IMR-90 (cell line): Measurements from ENCODE around the gene KBTBD13.

Experiments
- CEBPB ChIP-seq: IDR thresholded peaks from 2 replicates; pipeline ENCODE4 v1.6.1; 2012; ENCODE audit warnings: low read depth, low read length, improper control_type of control experiment
- CHD1 ChIP-seq: IDR thresholded peaks from 2 replicates; pipeline ENCODE4 v1.6.1; 2012; ENCODE audit warnings: low read depth, low read length, improper control_type of control experiment
- FOS ChIP-seq: fragments of 150-350 bp; IDR thresholded peaks from 2 replicates; pipeline ENCODE4 v1.6.1; 2016; ENCODE audit warnings: low read depth, low read length
- MXI1 ChIP-seq: IDR thresholded peaks from 2 replicates; pipeline ENCODE4 v1.6.1; 2012; ENCODE audit warnings: low read depth, mild to moderate bottlenecking, low read length, moderate library complexity, borderline replicate concordance
- NFE2L2 ChIP-seq: fragments of 150-350 bp; IDR thresholded peaks from 2 replicates; pipeline ENCODE4 v1.6.1; 2016; ENCODE audit warnings: low read depth, mild to moderate bottlenecking, low read length
- POLR2A ChIP-seq: IDR thresholded peaks from 2 replicates; pipeline ENCODE4 v1.6.1; 2012; ENCODE audit warnings: mild to moderate bottlenecking, low read depth, low read length
- RAD21 ChIP-seq: IDR thresholded peaks from 2 replicates; pipeline ENCODE4 v1.6.1; 2012; ENCODE audit warnings: low read length, improper control_type of control experiment
- RCOR1 ChIP-seq: IDR thresholded peaks from 2 replicates; pipeline ENCODE4 v1.6.1; 2012; ENCODE audit warnings: mild to moderate bottlenecking, low read length, improper control_type of control experiment; ENCODE audit not compliant: insufficient replicate concordance
- RFX5 ChIP-seq: IDR thresholded peaks from 2 replicates; pipeline ENCODE4 v1.8.0; 2012; ENCODE audit warnings: low read depth, mild to moderate bottlenecking, low read length, moderate library complexity
- TF ChIP-seq, protein P1 (sequence below): conservative IDR thresholded peaks from 2 replicates; pipeline ENCODE4 v1.5.1; 2012; ENCODE audit warnings: mild to moderate bottlenecking, low read depth, low read length, improper control_type of control experiment
- TF ChIP-seq, protein P2 (sequence below): fragments of 150-350 bp; IDR thresholded peaks from 2 replicates; pipeline ENCODE4 v1.6.1; 2016; ENCODE audit warnings: low read depth, mild to moderate bottlenecking, low read length, moderate library complexity, borderline replicate concordance
- TF ChIP-seq, protein P3 (sequence below): fragments of 150-350 bp; IDR thresholded peaks from 2 replicates; pipeline ENCODE4 v1.6.1; 2017; ENCODE audit warnings: mild to moderate bottlenecking, antibody characterized with exemption, low read length, low read depth

DNA sequence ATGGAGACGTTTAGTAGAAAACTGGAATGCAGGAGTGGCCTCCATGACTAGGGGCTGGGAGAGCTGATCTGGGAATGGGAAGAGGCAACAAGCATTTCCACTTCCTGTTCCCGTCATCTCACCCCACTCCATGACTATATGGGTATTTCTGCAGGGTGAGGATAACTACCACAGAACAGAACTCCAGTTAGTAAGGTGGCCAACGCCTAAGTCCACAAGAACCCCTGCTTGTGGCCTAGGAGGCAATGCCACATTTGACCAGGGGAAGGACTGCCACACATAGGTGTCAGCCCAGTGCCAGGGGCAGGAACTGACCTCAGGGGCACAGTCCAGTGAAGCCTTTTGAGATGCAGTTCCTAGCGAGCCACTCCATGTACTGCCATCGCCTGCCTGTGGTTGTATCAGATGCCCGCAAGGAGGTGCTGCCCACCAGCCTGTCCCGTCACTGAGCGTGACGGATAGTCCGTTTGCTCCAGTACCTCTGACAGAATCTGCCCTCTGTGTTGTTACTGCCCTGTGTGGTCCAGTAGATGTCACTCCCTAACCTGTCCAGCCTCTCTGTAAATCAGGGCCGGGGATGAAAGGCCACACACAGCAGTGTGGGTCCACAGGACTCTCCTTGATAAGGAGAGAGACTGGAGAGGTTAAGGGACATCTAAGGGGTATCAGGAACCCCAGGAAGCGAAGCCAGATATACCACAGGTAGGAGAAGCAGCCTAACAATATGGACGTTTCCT is 43.6 kb upstream of the KBTBD13 start:
- TF ChIP-seq POLR2A: no peak
- TF ChIP-seq, protein P1, sequence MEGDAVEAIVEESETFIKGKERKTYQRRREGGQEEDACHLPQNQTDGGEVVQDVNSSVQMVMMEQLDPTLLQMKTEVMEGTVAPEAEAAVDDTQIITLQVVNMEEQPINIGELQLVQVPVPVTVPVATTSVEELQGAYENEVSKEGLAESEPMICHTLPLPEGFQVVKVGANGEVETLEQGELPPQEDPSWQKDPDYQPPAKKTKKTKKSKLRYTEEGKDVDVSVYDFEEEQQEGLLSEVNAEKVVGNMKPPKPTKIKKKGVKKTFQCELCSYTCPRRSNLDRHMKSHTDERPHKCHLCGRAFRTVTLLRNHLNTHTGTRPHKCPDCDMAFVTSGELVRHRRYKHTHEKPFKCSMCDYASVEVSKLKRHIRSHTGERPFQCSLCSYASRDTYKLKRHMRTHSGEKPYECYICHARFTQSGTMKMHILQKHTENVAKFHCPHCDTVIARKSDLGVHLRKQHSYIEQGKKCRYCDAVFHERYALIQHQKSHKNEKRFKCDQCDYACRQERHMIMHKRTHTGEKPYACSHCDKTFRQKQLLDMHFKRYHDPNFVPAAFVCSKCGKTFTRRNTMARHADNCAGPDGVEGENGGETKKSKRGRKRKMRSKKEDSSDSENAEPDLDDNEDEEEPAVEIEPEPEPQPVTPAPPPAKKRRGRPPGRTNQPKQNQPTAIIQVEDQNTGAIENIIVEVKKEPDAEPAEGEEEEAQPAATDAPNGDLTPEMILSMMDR: peak; percentile 65
- no peak for TF ChIP-seq CEBPB
- TF ChIP-seq MXI1: no peak
- TF ChIP-seq FOS: no peak
- TF ChIP-seq CHD1: no peak
- no peak for TF ChIP-seq RCOR1
- no peak for TF ChIP-seq NFE2L2
- TF ChIP-seq, protein P2, sequence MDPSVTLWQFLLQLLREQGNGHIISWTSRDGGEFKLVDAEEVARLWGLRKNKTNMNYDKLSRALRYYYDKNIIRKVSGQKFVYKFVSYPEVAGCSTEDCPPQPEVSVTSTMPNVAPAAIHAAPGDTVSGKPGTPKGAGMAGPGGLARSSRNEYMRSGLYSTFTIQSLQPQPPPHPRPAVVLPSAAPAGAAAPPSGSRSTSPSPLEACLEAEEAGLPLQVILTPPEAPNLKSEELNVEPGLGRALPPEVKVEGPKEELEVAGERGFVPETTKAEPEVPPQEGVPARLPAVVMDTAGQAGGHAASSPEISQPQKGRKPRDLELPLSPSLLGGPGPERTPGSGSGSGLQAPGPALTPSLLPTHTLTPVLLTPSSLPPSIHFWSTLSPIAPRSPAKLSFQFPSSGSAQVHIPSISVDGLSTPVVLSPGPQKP: no peak
- TF ChIP-seq RFX5: no peak
- TF ChIP-seq RAD21: peak; percentile 75
- TF ChIP-seq, protein P3, sequence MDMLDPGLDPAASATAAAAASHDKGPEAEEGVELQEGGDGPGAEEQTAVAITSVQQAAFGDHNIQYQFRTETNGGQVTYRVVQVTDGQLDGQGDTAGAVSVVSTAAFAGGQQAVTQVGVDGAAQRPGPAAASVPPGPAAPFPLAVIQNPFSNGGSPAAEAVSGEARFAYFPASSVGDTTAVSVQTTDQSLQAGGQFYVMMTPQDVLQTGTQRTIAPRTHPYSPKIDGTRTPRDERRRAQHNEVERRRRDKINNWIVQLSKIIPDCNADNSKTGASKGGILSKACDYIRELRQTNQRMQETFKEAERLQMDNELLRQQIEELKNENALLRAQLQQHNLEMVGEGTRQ: no peak
